ENCODE results near the gene NCOR1. TPM values are rescaled to one million over a fixed set of nuclear protein-coding genes. Genes with fewer than 3 reads are reported as not detected.

NCOR1 gene
- total RNA-seq, 1 experiment from 2014 or later = 127 TPM

GRCh38 chr17:16255481-16255921 lies 40.2 kb upstream of the NCOR1 start:
- H3K4me3 ChIP-seq (ENCODE audit: low read length) = no peak overlapping the region
- DNase-seq (no peak), ATAC-seq (no peak)
- no peaks in the 10 kb centered on the region for H4K20me1 ChIP-seq (ENCODE audit: low read length)
- intact Hi-C loops (cut with micrococcal nuclease) = no loop called here
- H3K27me3 ChIP-seq (ENCODE audit: low read length) = no peaks in the 10 kb centered on the region
- ChIA-PET CTCF (no interaction called here), POLR2A (ENCODE audit: unreplicated experiment) (no interaction called here)
- no peak overlapping the region for H3K4me2 ChIP-seq (ENCODE audit: low read length)
- H3K9ac ChIP-seq (ENCODE audit: low read length) = no peak overlapping the region
- no TSS peak for BruUV-seq (replicated peaks)
- H3K9me2 ChIP-seq (replicated peaks; ENCODE audit: low read length) = no peaks in the 10 kb centered on the region
- H3F3A ChIP-seq (ENCODE audit: low read length, unreplicated experiment) = no peaks in the 10 kb centered on the region
- no peaks in the 10 kb centered on the region for H3K79me2 ChIP-seq (ENCODE audit: low read length)
- 0 out of 2 replicates have a peak, but pooled peaks cover 2% of the 10 kb centered on the region for H3K36me3 ChIP-seq (ENCODE audit: low read depth, low read length)
- no peak overlapping the region for H2AFZ ChIP-seq (ENCODE audit: low read length)
- no peaks in the 10 kb centered on the region for H3K9me3 ChIP-seq (ENCODE audit: low read length)
- H3K27ac ChIP-seq (ENCODE audit: low read length) = no peak overlapping the region
- H3K4me1 ChIP-seq (ENCODE audit: insufficient read depth, low read length) = no peaks in the 10 kb centered on the region
- TF ChIP-seq EZH2phosphoT487 (IDR thresholded peaks at IDR 0.05; ENCODE audit: borderline replicate concordance, low read length) (no peak), EZH2 (IDR thresholded peaks at IDR 0.05; ENCODE audit: low read length, unreplicated experiment) (no peak)
- TF ChIP-seq, protein P1, sequence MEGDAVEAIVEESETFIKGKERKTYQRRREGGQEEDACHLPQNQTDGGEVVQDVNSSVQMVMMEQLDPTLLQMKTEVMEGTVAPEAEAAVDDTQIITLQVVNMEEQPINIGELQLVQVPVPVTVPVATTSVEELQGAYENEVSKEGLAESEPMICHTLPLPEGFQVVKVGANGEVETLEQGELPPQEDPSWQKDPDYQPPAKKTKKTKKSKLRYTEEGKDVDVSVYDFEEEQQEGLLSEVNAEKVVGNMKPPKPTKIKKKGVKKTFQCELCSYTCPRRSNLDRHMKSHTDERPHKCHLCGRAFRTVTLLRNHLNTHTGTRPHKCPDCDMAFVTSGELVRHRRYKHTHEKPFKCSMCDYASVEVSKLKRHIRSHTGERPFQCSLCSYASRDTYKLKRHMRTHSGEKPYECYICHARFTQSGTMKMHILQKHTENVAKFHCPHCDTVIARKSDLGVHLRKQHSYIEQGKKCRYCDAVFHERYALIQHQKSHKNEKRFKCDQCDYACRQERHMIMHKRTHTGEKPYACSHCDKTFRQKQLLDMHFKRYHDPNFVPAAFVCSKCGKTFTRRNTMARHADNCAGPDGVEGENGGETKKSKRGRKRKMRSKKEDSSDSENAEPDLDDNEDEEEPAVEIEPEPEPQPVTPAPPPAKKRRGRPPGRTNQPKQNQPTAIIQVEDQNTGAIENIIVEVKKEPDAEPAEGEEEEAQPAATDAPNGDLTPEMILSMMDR (conservative IDR thresholded peaks at IDR 0.05; ENCODE audit: low read depth, low read length) = no peak

GRCh38 chr17:16254773-16255400 lies 39.6 kb upstream of the NCOR1 start:
- CTCF ChIA-PET = no interaction called here
- no peak overlapping the region for H3K4me3 ChIP-seq (ENCODE audit: low read length)
- H3K9me2 ChIP-seq (replicated peaks; ENCODE audit: low read length) = no peaks in the 10 kb centered on the region
- no peaks in the 10 kb centered on the region for H3K36me3 ChIP-seq (ENCODE audit: low read depth, low read length)
- no TSS peak for BruUV-seq (replicated peaks)
- H3K27me3 ChIP-seq (ENCODE audit: low read length) = no peaks in the 10 kb centered on the region
- TF ChIP-seq, protein P1 (conservative IDR thresholded peaks at IDR 0.05; ENCODE audit: low read depth, low read length) = no peak
- TF ChIP-seq EZH2 (IDR thresholded peaks at IDR 0.05; ENCODE audit: low read length, unreplicated experiment) (no peak), EZH2phosphoT487 (IDR thresholded peaks at IDR 0.05; ENCODE audit: borderline replicate concordance, low read length) (no peak)
- no peak overlapping the region for H3K27ac ChIP-seq (ENCODE audit: low read length)
- intact Hi-C loops (cut with micrococcal nuclease) = no loop called here
- no peak for DNase-seq
- no peak overlapping the region for H2AFZ ChIP-seq (ENCODE audit: low read length)
- H4K20me1 ChIP-seq (ENCODE audit: low read length) = no peaks in the 10 kb centered on the region
- H3K4me1 ChIP-seq (ENCODE audit: insufficient read depth, low read length) = no peaks in the 10 kb centered on the region
- no peak for ATAC-seq
- H3F3A ChIP-seq (ENCODE audit: low read length, unreplicated experiment) = no peaks in the 10 kb centered on the region
- POLR2A ChIA-PET (ENCODE audit: unreplicated experiment) = no interaction called here
- H3K9ac ChIP-seq (ENCODE audit: low read length) = no peak overlapping the region
- no peaks in the 10 kb centered on the region for H3K9me3 ChIP-seq (ENCODE audit: low read length)
- no peak overlapping the region for H3K4me2 ChIP-seq (ENCODE audit: low read length)
- H3K79me2 ChIP-seq (ENCODE audit: low read length) = no peaks in the 10 kb centered on the region

DNA sequence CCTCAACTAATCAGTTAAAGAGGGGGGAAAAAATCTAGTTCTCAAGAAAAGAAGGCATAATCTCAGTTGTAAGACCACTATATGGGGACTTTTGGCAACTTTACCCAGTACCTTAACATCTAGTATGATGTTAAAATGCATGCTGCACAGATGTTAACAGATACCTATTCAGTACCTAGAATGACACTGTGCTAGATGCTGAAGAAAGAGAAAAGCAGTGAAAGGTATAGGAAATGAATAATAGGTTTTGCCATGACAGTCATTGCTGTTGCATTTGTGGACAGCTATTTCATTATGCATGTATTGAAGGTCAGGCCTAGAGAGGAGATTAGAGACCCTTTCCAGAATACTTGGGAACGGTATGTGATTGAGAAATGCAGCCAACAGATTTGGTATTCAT lies 36.2 kb upstream of the NCOR1 start:
- H3K27ac ChIP-seq (ENCODE audit: low read length) = no peak overlapping the region
- DNase-seq = no peak
- no peak for ATAC-seq
- H3K4me3 ChIP-seq (ENCODE audit: low read length) = no peak overlapping the region
- H3K79me2 ChIP-seq (ENCODE audit: low read length) = no peaks in the 10 kb centered on the region
- intact Hi-C loops (cut with micrococcal nuclease) = no loop called here
- H3K9me3 ChIP-seq (ENCODE audit: low read length) = no peaks in the 10 kb centered on the region
- H3K4me1 ChIP-seq (ENCODE audit: insufficient read depth, low read length) = no peaks in the 10 kb centered on the region
- no peaks in the 10 kb centered on the region for H3K9me2 ChIP-seq (replicated peaks; ENCODE audit: low read length)
- no peak overlapping the region for H3K4me2 ChIP-seq (ENCODE audit: low read length)
- CTCF ChIA-PET = no interaction called here
- no peaks in the 10 kb centered on the region for H3K27me3 ChIP-seq (ENCODE audit: low read length)
- no TSS peak for BruUV-seq (replicated peaks)
- POLR2A ChIA-PET (ENCODE audit: unreplicated experiment) = no interaction called here
- no peaks in the 10 kb centered on the region for H4K20me1 ChIP-seq (ENCODE audit: low read length)
- no peak for TF ChIP-seq EZH2 (IDR thresholded peaks at IDR 0.05; ENCODE audit: low read length, unreplicated experiment)
- TF ChIP-seq EZH2phosphoT487 (IDR thresholded peaks at IDR 0.05; ENCODE audit: borderline replicate concordance, low read length) = no peak
- TF ChIP-seq, protein P1 (conservative IDR thresholded peaks at IDR 0.05; ENCODE audit: low read depth, low read length) = no peak
- no peaks in the 10 kb centered on the region for H3K36me3 ChIP-seq (ENCODE audit: low read depth, low read length)
- no peak overlapping the region for H2AFZ ChIP-seq (ENCODE audit: low read length)
- H3F3A ChIP-seq (ENCODE audit: low read length, unreplicated experiment) = no peaks in the 10 kb centered on the region
- no peak overlapping the region for H3K9ac ChIP-seq (ENCODE audit: low read length)

Data from PC-3 (cell line).